ENCODE results near the gene ESYT2.

ESYT2 gene

GRCh38 chr7:158850545-158851102, 21.3 kb upstream of the ESYT2 start:
- CTCF ChIA-PET, result no interaction called here
- peak; percentile 67 for TF ChIP-seq PRDM4 (tag by site-specific recombination; IDR thresholded peaks at IDR 0.05)
- no peak for TF ChIP-seq ZFHX2 (tag by site-specific recombination; conservative IDR thresholded peaks at IDR 0.05)
- Histone ChIP-seq H3K27ac (ENCODE audit: extremely low read depth, low read depth, low read length) (no peak overlapping the region), H3K9me3 (ENCODE audit: control insufficient read depth, insufficient read depth, low read depth, low read length) (no peaks in the 10 kb centered on the region), H3K36me3 (ENCODE audit: control insufficient read depth in 2 of 2, insufficient read depth in 1 of 2, low read length in 2 of 2) (no peaks in the 10 kb centered on the region), H3K4me3 (ENCODE audit: low read depth, low read length) (no peak overlapping the region), H3K4me1 (ENCODE audit: control insufficient read depth, insufficient read depth, low read length) (no peaks in the 10 kb centered on the region)
- POLR2A ChIA-PET, result interaction anchor here (0.6 to 0.7 kb wide), 2 partner anchors 100 to 382 kb away, joined by 3 to 4 read pairs; no protein-coding TSS in a partner anchor

- Histone ChIP-seq H3K36me3 (ENCODE audit: control insufficient read depth in 2 of 2, insufficient read depth in 1 of 2, low read length in 2 of 2) (no peaks in the 10 kb centered on the region), H3K27ac (ENCODE audit: extremely low read depth, low read depth, low read length) (no peak overlapping the region), H3K4me1 (ENCODE audit: control insufficient read depth, insufficient read depth, low read length) (no peaks in the 10 kb centered on the region), H3K4me3 (ENCODE audit: low read depth, low read length) (no peak overlapping the region), H3K9me3 (ENCODE audit: control insufficient read depth, insufficient read depth, low read depth, low read length) (no peaks in the 10 kb centered on the region)
- TF ChIP-seq ZNF350 (tag by site-specific recombination; IDR thresholded peaks at IDR 0.05) (no peak), HOXD13 (CRISPR knock-in tag; IDR thresholded peaks at IDR 0.05; ENCODE audit: borderline replicate concordance) (no peak), SCRT1 (tag by site-specific recombination; IDR thresholded peaks at IDR 0.05; ENCODE audit: borderline replicate concordance) (no peak), ZNF521 (tag by site-specific recombination; IDR thresholded peaks at IDR 0.05) (no peak), ZSCAN16 (tag by site-specific recombination; IDR thresholded peaks at IDR 0.05) (no peak), PBX3 (CRISPR knock-in tag; IDR thresholded peaks at IDR 0.05) (no peak), SP7 (tag by site-specific recombination; IDR thresholded peaks at IDR 0.05) (no peak), ZNF449 (tag by site-specific recombination; IDR thresholded peaks at IDR 0.05) (no peak), ZIC2 (tag by site-specific recombination; IDR thresholded peaks at IDR 0.05) (no peak), ZBTB48 (tag by site-specific recombination; IDR thresholded peaks at IDR 0.05) (no peak), ZNF670 (tag by site-specific recombination; IDR thresholded peaks at IDR 0.05; ENCODE audit: low read depth) (no peak)
- ChIA-PET CTCF (no interaction called here), POLR2A (no interaction called here)
These were observed 20.6 kb upstream of the ESYT2 start for GRCh38 chr7:158849768-158850544.

- Histone ChIP-seq H3K4me1 (ENCODE audit: control insufficient read depth, insufficient read depth, low read length) (no peaks in the 10 kb centered on the region), H3K27ac (ENCODE audit: extremely low read depth, low read depth, low read length) (no peak overlapping the region), H3K4me3 (ENCODE audit: low read depth, low read length) (no peak overlapping the region), H3K9me3 (ENCODE audit: control insufficient read depth, insufficient read depth, low read depth, low read length) (no peaks in the 10 kb centered on the region), H3K36me3 (ENCODE audit: control insufficient read depth in 2 of 2, insufficient read depth in 1 of 2, low read length in 2 of 2) (no peaks in the 10 kb centered on the region)
- CTCF ChIA-PET, result interaction anchor here (0.6 kb wide), 1 partner anchor 107 kb away, joined by 3 read pairs; no protein-coding TSS in a partner anchor
- POLR2A ChIA-PET, result no interaction called here
- no peak for TF ChIP-seq ZNF530 (tag by site-specific recombination; IDR thresholded peaks at IDR 0.05; ENCODE audit: low read depth)
- no peak for TF ChIP-seq ATF2 (tag by site-specific recombination; IDR thresholded peaks at IDR 0.05; ENCODE audit: low read depth)
- no peak for TF ChIP-seq ZBTB21 (tag by site-specific recombination; IDR thresholded peaks at IDR 0.05)
- no peak for TF ChIP-seq INSM2 (tag by site-specific recombination; IDR thresholded peaks at IDR 0.05)
- TF ChIP-seq ZNF114 (tag by site-specific recombination; IDR thresholded peaks at IDR 0.05), result no peak
- TF ChIP-seq ELK4 (IDR thresholded peaks at IDR 0.05; ENCODE audit: borderline replicate concordance, low read depth, low read length), result no peak
- TF ChIP-seq ZNF549 (tag by site-specific recombination; IDR thresholded peaks at IDR 0.05), result no peak
- no peak for TF ChIP-seq ZNF707 (tag by site-specific recombination; IDR thresholded peaks at IDR 0.05)
- no peak for TF ChIP-seq SP3 (tag by site-specific recombination; IDR thresholded peaks at IDR 0.05)
- no peak for TF ChIP-seq ZBTB48 (tag by site-specific recombination; IDR thresholded peaks at IDR 0.05)
These were observed 20.1 kb upstream of the ESYT2 start for GRCh38 chr7:158849442-158849767.
